Measurements from ENCODE around the gene PLB1. TPM values are rescaled to one million over a fixed set of nuclear protein-coding genes. Genes with fewer than 3 reads are reported as not detected.

The PLB1 gene
- total and polyA plus RNA-seq, 2 donors (not counting 1 experiment from before 2014, with no cell fraction given): 0.25 to 0.51 TPM

DNA sequence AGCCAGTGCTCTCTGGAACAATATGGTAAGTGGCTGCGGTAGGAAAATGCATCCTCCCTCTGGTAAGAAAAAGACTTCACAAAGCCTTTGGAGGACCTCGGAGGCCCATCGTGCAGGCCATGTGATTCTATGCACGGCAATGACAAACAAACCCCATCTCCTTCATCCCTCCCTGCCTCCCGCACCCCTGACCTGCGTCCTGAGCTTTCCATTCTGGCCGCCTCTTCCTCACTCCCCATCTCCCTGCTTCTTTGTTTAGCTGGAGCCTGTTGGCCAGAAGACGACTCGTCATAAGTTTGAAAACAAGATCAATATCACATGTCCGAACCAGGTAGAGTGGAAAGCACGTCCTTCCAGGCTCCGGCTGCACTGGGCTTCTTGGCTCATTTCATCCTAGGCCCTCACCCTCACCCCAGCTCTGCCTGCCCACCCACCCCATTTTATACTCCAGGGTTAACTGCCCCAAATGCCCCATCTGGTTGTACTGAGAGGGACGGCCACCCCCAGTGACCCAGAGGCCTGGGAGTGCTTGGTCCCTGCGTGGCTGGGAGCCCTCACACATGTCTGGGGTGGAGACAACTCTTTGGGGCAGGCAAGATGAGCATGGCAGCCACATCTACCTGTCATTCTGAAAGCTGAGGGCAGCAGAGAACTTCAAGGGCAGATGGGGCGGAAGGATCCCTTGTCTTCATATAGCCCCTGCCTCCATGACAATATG lies 94.0 kb downstream of the PLB1 start:
- Histone ChIP-seq H2AFZ (ENCODE audit: insufficient read depth, low read depth, low read length, poor library complexity, severe bottlenecking) (no peak overlapping the region), H3K9ac (ENCODE audit: low read length) (no peak overlapping the region), H3K36me3 (replicated peaks in 1 of 2; ENCODE audit: control extremely low read depth in 1 of 2, control insufficient read depth in 1 of 2, extremely low read depth in 1 of 2, insufficient read depth in 2 of 2, low read length in 1 of 2) (no peaks in the 10 kb centered on the region), H3K4me2 (replicated peaks; ENCODE audit: low read depth, low read length, poor library complexity, severe bottlenecking) (no peak overlapping the region), H3K4me3 (ENCODE audit: control extremely low read depth in 1 of 5, extremely low read depth in 1 of 5, insufficient read depth in 1 of 5, low read depth in 2 of 5, low read length in 4 of 5) (no peak overlapping the region), H4K20me1 (ENCODE audit: control insufficient read depth, insufficient read depth, low read length, poor library complexity, severe bottlenecking) (no peaks in the 10 kb centered on the region), H3K79me2 (ENCODE audit: control insufficient read depth, insufficient read depth, low read length) (no peaks in the 10 kb centered on the region), H3K9me3 (ENCODE audit: control extremely low read depth in 1 of 3, control insufficient read depth in 2 of 3, insufficient read depth in 1 of 3, low read length in 2 of 3) (no peaks in the 10 kb centered on the region), H3K27ac (ENCODE audit: low read length in 2 of 2) (no peak overlapping the region), H3K4me1 (ENCODE audit: control insufficient read depth in 2 of 2, insufficient read depth in 2 of 2, low read length in 2 of 2) (peaks cover 3 to 17% of the 10 kb centered on the region in 2 donors), H3K27me3 (replicated peaks in 1 of 4; ENCODE audit: control extremely low read depth in 1 of 4, control insufficient read depth in 3 of 4, insufficient read depth in 4 of 4, low read length in 3 of 4) (peaks cover 0 to 3% (median 0%) of the 10 kb centered on the region in 4 experiments)
- TF ChIP-seq, protein P1, sequence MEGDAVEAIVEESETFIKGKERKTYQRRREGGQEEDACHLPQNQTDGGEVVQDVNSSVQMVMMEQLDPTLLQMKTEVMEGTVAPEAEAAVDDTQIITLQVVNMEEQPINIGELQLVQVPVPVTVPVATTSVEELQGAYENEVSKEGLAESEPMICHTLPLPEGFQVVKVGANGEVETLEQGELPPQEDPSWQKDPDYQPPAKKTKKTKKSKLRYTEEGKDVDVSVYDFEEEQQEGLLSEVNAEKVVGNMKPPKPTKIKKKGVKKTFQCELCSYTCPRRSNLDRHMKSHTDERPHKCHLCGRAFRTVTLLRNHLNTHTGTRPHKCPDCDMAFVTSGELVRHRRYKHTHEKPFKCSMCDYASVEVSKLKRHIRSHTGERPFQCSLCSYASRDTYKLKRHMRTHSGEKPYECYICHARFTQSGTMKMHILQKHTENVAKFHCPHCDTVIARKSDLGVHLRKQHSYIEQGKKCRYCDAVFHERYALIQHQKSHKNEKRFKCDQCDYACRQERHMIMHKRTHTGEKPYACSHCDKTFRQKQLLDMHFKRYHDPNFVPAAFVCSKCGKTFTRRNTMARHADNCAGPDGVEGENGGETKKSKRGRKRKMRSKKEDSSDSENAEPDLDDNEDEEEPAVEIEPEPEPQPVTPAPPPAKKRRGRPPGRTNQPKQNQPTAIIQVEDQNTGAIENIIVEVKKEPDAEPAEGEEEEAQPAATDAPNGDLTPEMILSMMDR (IDR thresholded peaks at IDR 0.05): no peak
- DNase-seq: no peak
- Mint-ChIP-seq H3K9me3 (ENCODE audit: insufficient read depth) (no peaks in the 10 kb centered on the region), H3K4me3 (no peak overlapping the region), H3K27me3 (peaks cover 11% of the 10 kb centered on the region), H3K27ac (no peak overlapping the region), H3K4me1 (peaks cover 10% of the 10 kb centered on the region)
- 96% methylated on average over 14 of the region's 15 CpGs for WGBS (ENCODE audit: insufficient coverage)
- POLR2A ChIA-PET: no interaction called here
- intact Hi-C loops (cut with micrococcal nuclease): loop anchor here (5.0 kb wide), 1 partner anchor 222 kb away; the partner anchor contains the start of gene SPDYA
- no peak for ATAC-seq (ENCODE audit: low read depth)
- CTCF ChIA-PET: no interaction called here

DNA sequence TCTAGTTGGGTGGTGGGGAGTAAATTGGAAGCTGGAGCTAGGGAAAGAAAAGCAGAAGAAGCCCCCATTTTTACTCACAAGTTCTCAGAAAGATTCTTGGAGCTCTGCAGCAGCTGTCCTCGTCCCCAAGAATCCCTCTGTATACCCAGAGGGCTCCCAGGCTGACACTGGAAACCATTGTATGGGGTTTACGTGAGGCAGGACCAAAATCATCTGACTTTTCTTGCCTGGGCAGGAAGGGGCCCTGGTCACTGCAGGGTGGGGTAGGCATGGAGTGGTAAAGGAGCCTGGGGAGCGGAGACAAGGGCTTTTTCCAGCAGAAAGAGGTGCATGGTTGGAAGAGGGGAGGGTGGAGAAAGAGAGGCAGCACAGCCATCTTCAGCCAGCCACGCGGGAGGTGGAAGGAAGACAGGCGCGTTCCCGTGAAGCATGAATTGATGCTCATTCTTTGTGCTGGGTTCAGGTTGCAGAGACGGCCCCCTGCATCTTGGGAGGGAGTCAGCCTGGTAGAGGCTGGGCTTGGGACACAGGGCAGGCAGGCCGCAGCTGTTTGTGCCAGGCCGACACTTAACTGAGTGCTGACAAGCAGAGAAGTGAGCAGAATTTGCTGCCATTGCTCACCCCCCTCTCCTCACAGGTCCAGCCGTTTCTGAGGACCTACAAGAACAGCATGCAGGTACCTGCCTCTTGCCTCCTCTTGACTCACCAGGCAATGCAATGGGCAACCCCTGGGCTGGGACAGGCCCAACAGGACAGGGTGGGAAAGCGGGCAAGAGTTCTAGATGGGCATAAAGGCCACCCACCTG lies 94.8 kb downstream of the PLB1 start:
- Histone ChIP-seq H3K9ac (ENCODE audit: low read length) (no peak overlapping the region), H3K27ac (ENCODE audit: low read length in 2 of 2) (no peak overlapping the region), H3K9me3 (ENCODE audit: control extremely low read depth in 1 of 3, control insufficient read depth in 2 of 3, insufficient read depth in 1 of 3, low read length in 2 of 3) (no peaks in the 10 kb centered on the region), H2AFZ (ENCODE audit: insufficient read depth, low read depth, low read length, poor library complexity, severe bottlenecking) (no peak overlapping the region), H4K20me1 (ENCODE audit: control insufficient read depth, insufficient read depth, low read length, poor library complexity, severe bottlenecking) (no peaks in the 10 kb centered on the region), H3K79me2 (ENCODE audit: control insufficient read depth, insufficient read depth, low read length) (no peaks in the 10 kb centered on the region), H3K4me2 (replicated peaks; ENCODE audit: low read depth, low read length, poor library complexity, severe bottlenecking) (no peak overlapping the region), H3K4me3 (ENCODE audit: control extremely low read depth in 1 of 5, extremely low read depth in 1 of 5, insufficient read depth in 1 of 5, low read depth in 2 of 5, low read length in 4 of 5) (no peak overlapping the region), H3K4me1 (ENCODE audit: control insufficient read depth in 2 of 2, insufficient read depth in 2 of 2, low read length in 2 of 2) (peaks cover 3 to 17% of the 10 kb centered on the region in 2 donors), H3K36me3 (replicated peaks in 1 of 2; ENCODE audit: control extremely low read depth in 1 of 2, control insufficient read depth in 1 of 2, extremely low read depth in 1 of 2, insufficient read depth in 2 of 2, low read length in 1 of 2) (no peaks in the 10 kb centered on the region), H3K27me3 (replicated peaks in 1 of 4; ENCODE audit: control extremely low read depth in 1 of 4, control insufficient read depth in 3 of 4, insufficient read depth in 4 of 4, low read length in 3 of 4) (peaks cover 0 to 3% (median 0%) of the 10 kb centered on the region in 4 experiments)
- TF ChIP-seq EZH2 (IDR thresholded peaks at IDR 0.05; ENCODE audit: borderline replicate concordance, insufficient read depth, low read depth, low read length, poor library complexity, severe bottlenecking): no peak
- TF ChIP-seq, protein P1 (IDR thresholded peaks at IDR 0.05): no peak
- H3K4me3 Mint-ChIP-seq: no peak overlapping the region
- peaks cover 10% of the 10 kb centered on the region for H3K4me1 Mint-ChIP-seq
- ChIA-PET CTCF (no interaction called here), POLR2A (no interaction called here)
- H3K27ac Mint-ChIP-seq: no peak overlapping the region
- 88% methylated on average over 10 of the region's 13 CpGs for WGBS (ENCODE audit: insufficient coverage)
- H3K27me3 Mint-ChIP-seq: peaks cover 11% of the 10 kb centered on the region
- H3K9me3 Mint-ChIP-seq (ENCODE audit: insufficient read depth): no peaks in the 10 kb centered on the region
- DNase-seq: no peak
- intact Hi-C loops (cut with micrococcal nuclease): loop anchor here (5.0 kb wide), 1 partner anchor 222 kb away; the partner anchor contains the start of gene SPDYA
- no peak for ATAC-seq (ENCODE audit: low read depth)
